ENCODE measurements around the gene TCHHL1.

DNA sequence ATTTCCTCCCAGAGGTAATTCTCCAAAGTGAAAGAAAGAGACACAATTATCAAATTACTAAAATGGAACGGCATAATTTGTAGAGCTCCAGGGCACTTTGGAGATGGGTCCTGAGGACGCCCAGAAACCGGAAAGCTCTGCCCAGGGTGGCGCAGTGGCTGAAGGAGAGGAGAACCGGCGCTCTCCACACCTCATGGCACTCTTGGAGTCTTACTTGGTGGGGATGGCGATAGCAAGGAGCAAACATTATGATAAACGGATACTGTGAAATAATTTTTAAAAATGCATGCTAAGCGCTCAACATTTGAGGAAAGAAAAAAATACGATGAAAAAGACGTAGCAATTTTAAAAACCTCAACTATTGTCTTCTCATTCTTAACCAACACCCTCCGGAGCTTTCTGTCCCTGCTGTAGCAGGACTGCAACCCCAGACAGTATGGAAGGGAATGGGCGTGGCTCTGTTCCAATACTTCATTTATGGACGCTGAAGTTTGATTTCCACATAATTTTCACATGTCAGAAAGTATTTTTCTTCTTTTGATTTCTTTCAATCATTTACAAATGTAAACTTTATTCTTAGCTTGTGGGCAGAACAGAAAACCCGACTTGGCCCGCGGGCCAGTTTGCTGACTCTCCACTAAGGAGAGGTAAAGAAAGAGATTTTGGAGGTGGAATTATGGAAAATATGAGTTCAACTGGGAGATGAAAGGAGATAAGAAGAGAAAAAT is 53.2 kb downstream of the TCHHL1 start:
- TF ChIP-seq CTCF (IDR thresholded peaks at IDR 0.05) (no peak), ZFX (IDR thresholded peaks at IDR 0.05; ENCODE audit: borderline replicate concordance) (no peak)
